Measurements from ENCODE around the gene BACH2.
"Not testable (repeated sequence)": the region's sequence is repeated elsewhere in the genome, so short reads cannot be mapped to it uniquely, and the experiment has no call there.

The BACH2 gene

GRCh38 chr6:89917216-89917615 is 379.4 kb downstream of the BACH2 start:
- Histone ChIP-seq H3K36me3 (ENCODE audit: low read depth) (no peaks in the 10 kb centered on the region), H3K27me3 (ENCODE audit: insufficient read depth, poor library complexity, severe bottlenecking) (no peaks in the 10 kb centered on the region), H3K4me1 (ENCODE audit: insufficient read depth, poor library complexity, severe bottlenecking) (peaks cover 8% of the 10 kb centered on the region), H3K27ac (ENCODE audit: poor library complexity, severe bottlenecking) (no peak overlapping the region), H3K9me3 (ENCODE audit: severe bottlenecking) (no peaks in the 10 kb centered on the region), H3K4me3 (ENCODE audit: severe bottlenecking) (no peak overlapping the region)
- DNase-seq (ENCODE audit: low spot score) (no peak), ATAC-seq (ENCODE audit: low read depth) (no peak)
- TF ChIP-seq, protein P1, sequence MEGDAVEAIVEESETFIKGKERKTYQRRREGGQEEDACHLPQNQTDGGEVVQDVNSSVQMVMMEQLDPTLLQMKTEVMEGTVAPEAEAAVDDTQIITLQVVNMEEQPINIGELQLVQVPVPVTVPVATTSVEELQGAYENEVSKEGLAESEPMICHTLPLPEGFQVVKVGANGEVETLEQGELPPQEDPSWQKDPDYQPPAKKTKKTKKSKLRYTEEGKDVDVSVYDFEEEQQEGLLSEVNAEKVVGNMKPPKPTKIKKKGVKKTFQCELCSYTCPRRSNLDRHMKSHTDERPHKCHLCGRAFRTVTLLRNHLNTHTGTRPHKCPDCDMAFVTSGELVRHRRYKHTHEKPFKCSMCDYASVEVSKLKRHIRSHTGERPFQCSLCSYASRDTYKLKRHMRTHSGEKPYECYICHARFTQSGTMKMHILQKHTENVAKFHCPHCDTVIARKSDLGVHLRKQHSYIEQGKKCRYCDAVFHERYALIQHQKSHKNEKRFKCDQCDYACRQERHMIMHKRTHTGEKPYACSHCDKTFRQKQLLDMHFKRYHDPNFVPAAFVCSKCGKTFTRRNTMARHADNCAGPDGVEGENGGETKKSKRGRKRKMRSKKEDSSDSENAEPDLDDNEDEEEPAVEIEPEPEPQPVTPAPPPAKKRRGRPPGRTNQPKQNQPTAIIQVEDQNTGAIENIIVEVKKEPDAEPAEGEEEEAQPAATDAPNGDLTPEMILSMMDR (IDR thresholded peaks at IDR 0.05; ENCODE audit: poor library complexity, severe bottlenecking): no peak

DNA sequence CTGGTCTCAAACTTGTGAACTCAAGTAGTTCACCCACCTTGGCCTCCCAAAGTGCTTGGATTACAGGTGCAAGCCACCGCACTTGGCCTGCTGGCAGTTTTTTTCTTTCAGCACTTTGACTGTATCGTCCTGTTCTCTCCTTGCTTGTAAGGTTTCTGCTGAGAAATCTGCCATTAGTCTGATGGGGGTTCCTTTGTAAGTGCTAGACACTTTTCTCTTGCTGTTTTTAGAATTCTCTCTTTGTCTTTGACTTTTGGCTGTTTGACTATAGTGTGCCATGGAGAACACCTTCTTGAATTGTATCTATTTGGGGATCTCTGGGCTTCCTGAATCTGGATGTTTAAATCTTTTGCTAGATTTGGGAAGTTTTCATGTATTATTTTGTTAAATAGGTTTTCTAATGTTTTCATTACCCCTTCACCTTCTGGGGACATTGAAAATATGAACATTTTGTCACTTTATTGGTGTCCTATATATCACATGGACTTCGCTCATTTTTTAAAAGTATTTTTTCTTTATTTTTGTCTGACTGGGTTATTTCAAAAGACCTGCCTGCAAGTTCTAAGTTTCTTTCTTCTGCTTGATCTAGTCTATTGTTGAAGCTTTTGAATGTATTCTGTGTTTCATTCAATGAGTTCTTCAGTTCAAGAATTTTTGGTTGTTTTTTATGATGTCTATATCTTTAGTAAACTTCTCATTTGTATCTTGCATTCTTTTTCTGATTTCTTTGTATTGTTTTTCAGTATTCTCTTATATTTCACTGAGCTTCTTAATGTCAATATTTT is 380.3 kb downstream of the BACH2 start:
- H3K4me1 ChIP-seq (ENCODE audit: insufficient read depth, poor library complexity, severe bottlenecking): peaks cover under 1% of the 10 kb centered on the region
- no peaks in the 10 kb centered on the region for H3K27me3 ChIP-seq (ENCODE audit: insufficient read depth, poor library complexity, severe bottlenecking)
- ATAC-seq (ENCODE audit: low read depth) (no peak), DNase-seq (ENCODE audit: low spot score) (no peak)
- H3K4me3 ChIP-seq (ENCODE audit: severe bottlenecking): no peak overlapping the region
- TF ChIP-seq, protein P1 (IDR thresholded peaks at IDR 0.05; ENCODE audit: poor library complexity, severe bottlenecking): no peak
- no peaks in the 10 kb centered on the region for H3K36me3 ChIP-seq (ENCODE audit: low read depth)
- no peak overlapping the region for H3K27ac ChIP-seq (ENCODE audit: poor library complexity, severe bottlenecking)
- H3K9me3 ChIP-seq (ENCODE audit: severe bottlenecking): no peaks in the 10 kb centered on the region

DNA sequence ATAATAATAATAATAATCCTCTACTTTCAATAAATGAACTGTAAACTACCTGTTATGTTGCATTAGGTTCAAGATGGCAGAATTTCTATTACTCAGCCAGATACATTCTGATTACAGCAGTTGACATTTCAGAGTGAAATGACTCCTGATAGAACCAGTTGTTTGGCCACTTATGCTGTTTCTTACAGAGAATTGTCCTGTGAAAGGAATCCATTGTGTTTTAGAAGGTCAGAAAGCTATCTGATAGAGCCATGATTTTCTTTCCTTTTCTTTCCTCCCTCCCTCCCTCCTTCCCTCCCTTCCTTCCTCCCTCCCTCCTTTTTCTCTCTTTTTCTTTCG is 385.8 kb downstream of the BACH2 start:
- Histone ChIP-seq H3K27me3 (ENCODE audit: insufficient read depth, poor library complexity, severe bottlenecking) (no peaks in the 10 kb centered on the region), H3K4me3 (ENCODE audit: severe bottlenecking) (no peak overlapping the region), H3K9me3 (ENCODE audit: severe bottlenecking) (no peaks in the 10 kb centered on the region), H3K36me3 (ENCODE audit: low read depth) (no peaks in the 10 kb centered on the region), H3K4me1 (ENCODE audit: insufficient read depth, poor library complexity, severe bottlenecking) (no peaks in the 10 kb centered on the region), H3K27ac (ENCODE audit: poor library complexity, severe bottlenecking) (no peak overlapping the region)
- ATAC-seq (ENCODE audit: low read depth): no peak
- TF ChIP-seq, protein P1 (IDR thresholded peaks at IDR 0.05; ENCODE audit: poor library complexity, severe bottlenecking): no peak
- no peak for DNase-seq (ENCODE audit: low spot score)

DNA sequence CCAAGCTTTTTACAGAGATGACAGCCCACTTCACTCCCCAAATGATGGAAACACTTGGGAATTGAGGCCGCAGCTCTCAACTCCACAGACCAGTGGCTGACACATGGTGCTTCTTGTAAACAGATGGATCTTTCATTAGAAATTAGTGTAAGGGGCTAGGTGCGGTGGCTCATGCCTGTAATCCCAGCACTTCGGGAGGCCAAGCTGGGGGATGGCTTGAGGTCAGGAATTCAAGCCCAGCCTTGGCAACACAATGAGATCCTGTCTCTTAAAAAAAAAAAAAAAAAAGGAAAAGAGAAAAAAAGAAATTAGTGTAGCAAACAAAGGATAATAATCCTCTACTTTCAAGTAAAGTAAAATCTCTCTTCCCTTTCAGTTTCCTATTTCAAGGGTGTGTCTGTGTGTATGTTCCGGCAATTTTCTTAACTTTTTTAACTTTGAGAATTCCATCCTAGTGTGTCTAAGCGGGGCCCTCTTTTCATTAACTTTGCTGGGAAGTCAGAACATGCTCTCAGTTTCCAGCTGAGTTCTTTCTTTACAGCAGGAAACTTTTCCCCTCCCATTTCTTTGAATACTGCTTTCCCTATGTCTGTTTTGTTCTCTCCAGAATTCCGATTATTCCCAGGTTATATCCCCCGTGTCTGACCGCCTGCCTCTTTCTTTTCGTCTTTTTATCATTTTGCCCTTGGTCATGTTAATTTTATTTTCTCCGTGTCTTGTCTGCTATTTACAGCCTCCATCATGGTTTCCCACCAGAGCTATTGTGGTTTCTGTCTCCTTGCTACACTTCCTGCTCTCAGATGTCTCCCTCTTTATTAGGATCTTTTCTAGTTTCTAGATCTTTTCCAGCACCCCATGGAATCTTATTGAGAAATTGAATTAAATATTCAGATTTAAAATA is 386.4 kb downstream of the BACH2 start:
- H3K27ac ChIP-seq (ENCODE audit: poor library complexity, severe bottlenecking); H3K36me3 ChIP-seq (ENCODE audit: low read depth); H3K27me3 ChIP-seq (ENCODE audit: insufficient read depth, poor library complexity, severe bottlenecking); H3K9me3 ChIP-seq (ENCODE audit: severe bottlenecking); H3K4me3 ChIP-seq (ENCODE audit: severe bottlenecking); DNase-seq (ENCODE audit: low spot score); H3K4me1 ChIP-seq (ENCODE audit: insufficient read depth, poor library complexity, severe bottlenecking); ATAC-seq (ENCODE audit: low read depth): not testable (repeated sequence)

DNA sequence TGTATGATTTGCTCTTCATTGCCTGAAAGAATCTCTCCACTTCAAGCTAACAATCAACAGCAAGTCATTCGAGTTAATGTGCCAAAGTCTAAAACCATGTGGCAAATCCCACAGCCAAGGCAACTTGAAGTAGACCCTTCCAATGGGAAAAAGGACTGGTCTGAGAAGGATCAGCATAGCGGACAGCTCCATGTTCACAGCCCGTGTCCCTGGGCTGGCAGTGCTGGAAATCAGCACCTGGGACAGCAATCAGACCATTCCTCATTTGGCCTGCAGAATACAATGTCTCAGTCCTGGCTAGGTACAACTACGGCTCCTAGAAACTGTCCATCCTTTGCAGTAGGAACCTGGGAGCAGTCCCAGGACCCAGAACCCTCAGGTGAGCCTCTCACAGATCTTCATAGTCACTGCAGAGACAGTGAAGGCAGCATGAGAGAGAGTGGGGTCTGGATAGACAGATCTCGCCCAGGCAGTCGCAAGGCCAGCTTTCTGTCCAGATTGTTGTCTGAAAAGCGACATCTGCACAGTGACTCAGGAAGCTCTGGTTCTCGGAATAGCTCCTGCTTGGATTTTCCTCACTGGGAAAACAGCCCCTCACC is 401.3 kb downstream of the BACH2 start:
- DNase-seq (ENCODE audit: low spot score): no peak
- Histone ChIP-seq H3K27me3 (ENCODE audit: insufficient read depth, poor library complexity, severe bottlenecking) (no peaks in the 10 kb centered on the region), H3K36me3 (ENCODE audit: low read depth) (no peaks in the 10 kb centered on the region), H3K27ac (ENCODE audit: poor library complexity, severe bottlenecking) (no peak overlapping the region), H3K4me3 (ENCODE audit: severe bottlenecking) (no peak overlapping the region), H3K9me3 (ENCODE audit: severe bottlenecking) (no peaks in the 10 kb centered on the region), H3K4me1 (ENCODE audit: insufficient read depth, poor library complexity, severe bottlenecking) (no peaks in the 10 kb centered on the region)
- ATAC-seq (ENCODE audit: low read depth): peak; percentile 96
- TF ChIP-seq, protein P1 (IDR thresholded peaks at IDR 0.05; ENCODE audit: poor library complexity, severe bottlenecking): no peak
